Measurements from ENCODE around the gene KANSL1.

The KANSL1 gene

DNA sequence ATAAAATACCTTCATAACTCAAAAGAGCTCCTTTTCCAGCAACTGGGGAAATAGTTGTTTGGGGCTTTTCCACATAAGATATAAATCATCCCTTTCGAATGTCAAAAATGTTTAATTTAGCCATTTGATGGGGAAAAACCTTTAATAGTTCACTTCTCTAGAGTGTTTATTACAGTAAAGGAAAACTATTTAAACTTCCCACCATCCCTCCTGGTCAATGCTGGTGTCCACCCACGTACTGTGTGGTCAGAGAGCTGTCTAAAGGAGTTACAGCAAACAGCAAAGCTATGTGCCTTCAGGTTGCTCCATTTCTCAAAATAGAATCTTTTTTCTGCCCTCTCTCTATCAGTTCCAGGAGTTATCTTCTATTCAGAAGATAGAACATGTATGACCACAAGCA is 33.5 kb downstream of the KANSL1 start:
- no peak overlapping the region for H3K4me3 ChIP-seq (ENCODE audit: low read length)
- H3K4me1 ChIP-seq (ENCODE audit: control insufficient read depth, low read length): peaks cover 96% of the 10 kb centered on the region
- H3K36me3 ChIP-seq (ENCODE audit: control insufficient read depth, low read length): peaks cover 43% of the 10 kb centered on the region
- H3K79me2 ChIP-seq (ENCODE audit: control insufficient read depth, low read length): peaks cover 99% of the 10 kb centered on the region
- H3K9me2 ChIP-seq (replicated peaks; ENCODE audit: control insufficient read depth, low read length): no peaks in the 10 kb centered on the region
- no peak overlapping the region for H3K27ac ChIP-seq (ENCODE audit: low read depth, low read length)
- no peaks in the 10 kb centered on the region for H3K9me3 ChIP-seq (ENCODE audit: control insufficient read depth, insufficient read depth, low read length)
- peaks cover 76% of the 10 kb centered on the region for H4K20me1 ChIP-seq (ENCODE audit: control insufficient read depth, insufficient read depth, low read depth, low read length)
- H3F3A ChIP-seq (ENCODE audit: control insufficient read depth, insufficient read depth): peaks cover 24% of the 10 kb centered on the region
- no peaks in the 10 kb centered on the region for H3K27me3 ChIP-seq (ENCODE audit: control insufficient read depth, low read length)
- TF ChIP-seq EZH2phosphoT487 (IDR thresholded peaks at IDR 0.05; ENCODE audit: borderline replicate concordance, low read length): no peak
- TF ChIP-seq, protein P1, sequence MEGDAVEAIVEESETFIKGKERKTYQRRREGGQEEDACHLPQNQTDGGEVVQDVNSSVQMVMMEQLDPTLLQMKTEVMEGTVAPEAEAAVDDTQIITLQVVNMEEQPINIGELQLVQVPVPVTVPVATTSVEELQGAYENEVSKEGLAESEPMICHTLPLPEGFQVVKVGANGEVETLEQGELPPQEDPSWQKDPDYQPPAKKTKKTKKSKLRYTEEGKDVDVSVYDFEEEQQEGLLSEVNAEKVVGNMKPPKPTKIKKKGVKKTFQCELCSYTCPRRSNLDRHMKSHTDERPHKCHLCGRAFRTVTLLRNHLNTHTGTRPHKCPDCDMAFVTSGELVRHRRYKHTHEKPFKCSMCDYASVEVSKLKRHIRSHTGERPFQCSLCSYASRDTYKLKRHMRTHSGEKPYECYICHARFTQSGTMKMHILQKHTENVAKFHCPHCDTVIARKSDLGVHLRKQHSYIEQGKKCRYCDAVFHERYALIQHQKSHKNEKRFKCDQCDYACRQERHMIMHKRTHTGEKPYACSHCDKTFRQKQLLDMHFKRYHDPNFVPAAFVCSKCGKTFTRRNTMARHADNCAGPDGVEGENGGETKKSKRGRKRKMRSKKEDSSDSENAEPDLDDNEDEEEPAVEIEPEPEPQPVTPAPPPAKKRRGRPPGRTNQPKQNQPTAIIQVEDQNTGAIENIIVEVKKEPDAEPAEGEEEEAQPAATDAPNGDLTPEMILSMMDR (IDR thresholded peaks at IDR 0.05; ENCODE audit: low read depth, low read length, poor library complexity, severe bottlenecking): no peak
- peak overlapping the region; percentile 11; the same call in 1 of the 2 replicates for H3K4me2 ChIP-seq (ENCODE audit: low read length)

DNA sequence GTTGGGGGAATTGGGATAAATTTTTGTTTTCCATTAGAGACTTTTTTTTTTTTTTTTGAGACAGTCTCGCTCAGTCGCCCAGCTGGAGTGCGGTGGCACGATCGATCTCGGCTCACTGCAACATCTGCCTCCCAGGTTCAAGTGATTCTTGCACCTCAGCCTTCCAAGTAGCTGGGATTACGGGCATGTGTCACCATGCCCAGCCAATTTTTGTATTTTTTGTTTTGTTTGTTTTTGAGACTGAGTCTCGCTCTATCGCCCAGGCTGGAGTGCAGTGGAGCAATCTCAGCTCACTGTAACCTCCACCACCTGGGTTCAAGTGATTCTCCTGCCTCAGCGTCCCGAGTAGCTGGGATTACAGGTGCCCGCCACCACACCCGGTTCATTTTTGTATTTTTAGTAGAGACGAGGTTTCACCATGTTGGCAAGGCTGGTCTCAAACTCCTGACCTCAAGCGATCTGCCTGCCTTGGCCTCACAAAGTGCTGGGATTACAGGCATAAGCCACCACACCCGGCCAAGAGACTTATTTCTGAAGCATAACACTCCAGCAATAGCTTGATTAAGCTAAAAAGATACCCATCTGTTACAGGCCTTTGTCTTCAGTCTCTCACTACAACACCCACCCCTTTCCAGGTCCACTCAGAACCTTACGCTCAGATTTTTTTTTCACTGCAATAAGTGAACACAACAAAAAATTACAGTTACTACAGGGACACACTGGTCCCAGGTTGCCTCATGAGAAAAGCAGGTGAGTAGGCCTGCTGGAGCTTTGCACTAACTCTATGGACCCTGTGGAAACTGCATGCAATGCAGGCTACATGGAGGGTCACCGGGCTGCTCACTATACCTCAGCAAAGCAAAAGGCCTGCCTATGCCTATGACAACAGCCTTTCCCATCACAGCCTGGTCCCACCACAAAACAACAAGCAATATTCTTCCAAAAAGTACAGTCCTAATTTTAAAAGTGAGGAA is 34.6 kb downstream of the KANSL1 start:
- Histone ChIP-seq H3K79me2 (ENCODE audit: control insufficient read depth, low read length) (peaks cover 99% of the 10 kb centered on the region), H3K27ac (ENCODE audit: low read depth, low read length) (no peak overlapping the region), H3F3A (ENCODE audit: control insufficient read depth, insufficient read depth) (peaks cover 35% of the 10 kb centered on the region), H3K27me3 (ENCODE audit: control insufficient read depth, low read length) (no peaks in the 10 kb centered on the region), H3K9me2 (replicated peaks; ENCODE audit: control insufficient read depth, low read length) (no peaks in the 10 kb centered on the region), H4K20me1 (ENCODE audit: control insufficient read depth, insufficient read depth, low read depth, low read length) (peaks cover 74% of the 10 kb centered on the region), H3K4me1 (ENCODE audit: control insufficient read depth, low read length) (peaks cover 96% of the 10 kb centered on the region), H3K36me3 (ENCODE audit: control insufficient read depth, low read length) (peaks cover 41% of the 10 kb centered on the region), H3K4me3 (ENCODE audit: low read length) (no peak overlapping the region), H3K9me3 (ENCODE audit: control insufficient read depth, insufficient read depth, low read length) (no peaks in the 10 kb centered on the region), H3K4me2 (ENCODE audit: low read length) (peak overlapping the region; percentile 11; the same call in 1 of the 2 replicates)
- TF ChIP-seq, protein P1 (IDR thresholded peaks at IDR 0.05; ENCODE audit: low read depth, low read length, poor library complexity, severe bottlenecking): no peak
- no peak for TF ChIP-seq EZH2phosphoT487 (IDR thresholded peaks at IDR 0.05; ENCODE audit: borderline replicate concordance, low read length)

DNA sequence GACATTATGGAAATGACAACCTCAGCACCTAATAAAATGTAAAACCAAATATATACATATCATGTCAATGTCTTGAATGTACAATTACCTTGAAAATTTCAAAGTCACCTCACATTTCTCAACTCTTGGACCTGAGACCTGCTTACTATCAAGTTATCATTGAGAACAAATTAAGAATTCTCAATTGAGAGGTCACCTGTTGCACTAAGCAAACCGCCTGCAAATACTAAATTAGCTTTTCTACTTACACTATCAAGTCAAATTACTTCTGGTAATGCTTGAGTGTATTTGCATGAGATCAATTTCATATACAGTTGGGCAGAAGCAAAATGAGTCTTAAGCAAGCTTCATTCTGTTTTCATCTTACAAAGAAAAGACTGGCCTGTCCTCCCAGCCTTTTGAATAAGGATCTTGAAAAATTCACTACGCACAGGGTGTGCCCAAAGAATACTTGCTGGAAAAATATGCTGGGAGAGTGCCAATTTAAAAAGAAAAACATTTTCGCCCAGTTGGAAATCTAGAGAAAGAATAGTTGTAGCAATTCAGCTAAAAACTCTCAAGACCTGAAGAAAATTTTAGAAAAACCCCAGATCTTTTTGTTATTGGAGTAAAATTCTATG is 35.7 kb downstream of the KANSL1 start:
- peaks cover 35% of the 10 kb centered on the region for H3K36me3 ChIP-seq (ENCODE audit: control insufficient read depth, low read length)
- H4K20me1 ChIP-seq (ENCODE audit: control insufficient read depth, insufficient read depth, low read depth, low read length): peaks cover 63% of the 10 kb centered on the region
- H3K9me3 ChIP-seq (ENCODE audit: control insufficient read depth, insufficient read depth, low read length): no peaks in the 10 kb centered on the region
- H3K9me2 ChIP-seq (replicated peaks; ENCODE audit: control insufficient read depth, low read length): no peaks in the 10 kb centered on the region
- no peak overlapping the region for H3K27ac ChIP-seq (ENCODE audit: low read depth, low read length)
- peaks cover 44% of the 10 kb centered on the region for H3F3A ChIP-seq (ENCODE audit: control insufficient read depth, insufficient read depth)
- TF ChIP-seq, protein P1 (IDR thresholded peaks at IDR 0.05; ENCODE audit: low read depth, low read length, poor library complexity, severe bottlenecking): no peak
- no peak for TF ChIP-seq EZH2phosphoT487 (IDR thresholded peaks at IDR 0.05; ENCODE audit: borderline replicate concordance, low read length)
- no peak overlapping the region for H3K4me3 ChIP-seq (ENCODE audit: low read length)
- peaks cover 96% of the 10 kb centered on the region for H3K4me1 ChIP-seq (ENCODE audit: control insufficient read depth, low read length)
- peaks cover 99% of the 10 kb centered on the region for H3K79me2 ChIP-seq (ENCODE audit: control insufficient read depth, low read length)
- peak overlapping the region; percentile 4; the same call in 1 of the 2 replicates for H3K4me2 ChIP-seq (ENCODE audit: low read length)
- no peaks in the 10 kb centered on the region for H3K27me3 ChIP-seq (ENCODE audit: control insufficient read depth, low read length)

Measured in DOHH2 (cell line).